Thyroid gland (tissue), 4 donors: ENCODE measurements around the gene ADGRE3.

ENCODE experiments used
- CTCF ChIP-seq, 6 experiments: fragments of 200-600 bp in 3 of 6; fragments of 450-650 bp in 3 of 6; sonication (generic) in 3 of 6; IDR thresholded peaks; one replicate each; pipeline ENCODE4 v1.5.1; 2016 to 2019; ENCODE audit warnings: antibody characterized with exemption in 6 of 6, mild to moderate bottlenecking in 2 of 6, inconsistent platforms in 1 of 6, moderate library complexity in 1 of 6
- POLR2A ChIP-seq, 2 donors: fragments of 450-650 bp; IDR thresholded peaks; one replicate each; pipeline ENCODE4 v1.6.1; 2017; ENCODE audit warnings: antibody characterized with exemption in 2 of 2, mild to moderate bottlenecking in 2 of 2, moderate library complexity in 1 of 2

DNA sequence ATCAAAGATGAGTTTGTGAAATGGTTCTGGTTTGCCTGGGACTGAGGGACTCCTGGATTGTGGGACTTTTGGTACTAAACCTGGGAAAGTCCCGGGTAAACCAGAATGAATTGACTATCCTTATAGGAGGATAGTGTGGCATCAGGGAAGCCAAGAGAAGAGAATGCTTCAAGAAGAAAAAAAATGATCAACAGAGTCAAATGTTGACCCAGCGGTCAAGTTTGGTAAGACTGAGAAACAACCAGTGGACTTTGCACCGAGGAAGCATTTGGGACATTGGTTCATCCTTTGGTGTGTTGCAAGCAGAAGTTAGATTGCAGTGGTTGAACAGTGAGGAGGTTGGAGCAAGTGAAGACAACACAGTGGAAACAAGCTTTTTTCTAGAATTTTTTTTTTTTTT is 58.2 kb downstream of the ADGRE3 start:
- TF ChIP-seq CTCF (IDR thresholded peaks at IDR 0.05): no peak
- TF ChIP-seq POLR2A (IDR thresholded peaks at IDR 0.05): no peak
